A549 (cell line): Measurements from ENCODE around the gene TULP1. TPM values are rescaled to one million over a fixed set of nuclear protein-coding genes. Genes with fewer than 3 reads are reported as not detected.
A peak's percentile ranks its signal among the peaks of the same experiment; 100 is the strongest.

Source experiments
- ATAC-seq, 2 experiments: fragments of 200-7000 bp in 1 of 2; fragments of >200 bp in 1 of 2; cut with Nextera tagmentation in 1 of 2; cut with Tn5 transposase in 1 of 2; 3 replicates each; pipeline versions ENCODE4 v1.8.0 to v1.9.1; 2018 to 2020; ENCODE audit warnings: mild to moderate bottlenecking in 1 of 2, moderate library complexity in 1 of 2
- CTCF ChIA-PET: fragments of 300-600 bp; sonication (Branson Sonifier 250); formaldehyde crosslinking; extraction: SDS; loops from one replicate; lab custom pipeline; 2021; ENCODE audit warnings: antibody characterized with exemption, inconsistent platforms; lab: Yijun Ruan, JAX
- POLR2A ChIA-PET: fragments of 350-600 bp; formaldehyde crosslinking; extraction: SDS; loops from one replicate; lab custom pipeline; 2021; ENCODE audit warnings: antibody characterized with exemption, inconsistent platforms; lab: Yijun Ruan, JAX
- DNase-seq, 2 experiments: peaks; one replicate each; pipeline versions ENCODE4 v3.0.0 to v3.0.0-alpha.2; 2011 to 2016; ENCODE audit warnings: low read depth in 1 of 2, low spot score in 1 of 2
- FAIRE-seq: peaks from 2 replicates; lab custom pipeline; 2011; peaks lifted over from hg19 to GRCh38; lab: Jason Lieb, UNC
- H3K27ac ChIP-seq, 2 experiments: fragments of >200 bp; sonication (Bioruptor Twin); formaldehyde crosslinking; 3 replicates each; pipeline ENCODE4 v1.5.1; 2016 to 2017
- H3K4me1 ChIP-seq: fragments of >200 bp; sonication (Bioruptor Twin); formaldehyde crosslinking; 3 replicates; pipeline ENCODE4 v1.6.1; 2016
- H3K4me2 ChIP-seq: fragments of >200 bp; sonication (Bioruptor Twin); formaldehyde crosslinking; 3 replicates; pipeline ENCODE4 v1.6.1; 2016
- H3K4me3 ChIP-seq: fragments of >200 bp; sonication (Bioruptor Twin); formaldehyde crosslinking; 3 replicates; pipeline ENCODE4 v1.5.1; 2016
- H3K9me3 ChIP-seq: fragments of >200 bp; sonication (Bioruptor Twin); formaldehyde crosslinking; 3 replicates; pipeline ENCODE4 v1.6.1; 2016
- BCL3 ChIP-seq: fragments of >200 bp; sonication (Bioruptor Twin); formaldehyde crosslinking; IDR thresholded peaks from 3 replicates; pipeline ENCODE4 v1.6.1; 2016
- CHD4 ChIP-seq: fragments of 200-600 bp; sonication (generic); IDR thresholded peaks from 2 replicates; pipeline ENCODE4 v1.6.1; 2016; ENCODE audit warnings: antibody characterized with exemption, mild to moderate bottlenecking, borderline replicate concordance
- FOSB ChIP-seq: fragments of 250-450 bp; sonication (Bioruptor Pico); IDR thresholded peaks from 2 replicates; pipeline ENCODE4 v1.5.0; 2020; ENCODE audit warnings: mild to moderate bottlenecking, moderate library complexity
- JUN ChIP-seq, 2 experiments: fragments of >200 bp; sonication (Bioruptor Twin); formaldehyde crosslinking; IDR thresholded peaks; 2 replicates in 1 of 2; 3 replicates in 1 of 2; pipeline ENCODE4 v1.6.1; 2016 to 2017
- PBX3 ChIP-seq: IDR thresholded peaks from 2 replicates; pipeline ENCODE4 v1.6.1; 2012
- POLR2AphosphoS2 ChIP-seq: conservative IDR thresholded peaks from 2 replicates; pipeline ENCODE4 v1.6.1; 2012; ENCODE audit warnings: low read length, improper control_type of control experiment, inconsistent platforms
- RAD21 ChIP-seq, 2 experiments: fragments of >200 bp in 1 of 2; sonication (Bioruptor Twin) in 1 of 2; formaldehyde crosslinking in 1 of 2; IDR thresholded peaks in 1 of 2; conservative IDR thresholded peaks in 1 of 2; 2 replicates in 1 of 2; 3 replicates in 1 of 2; pipeline ENCODE4 v1.6.1; 2012 to 2018; ENCODE audit warnings: inconsistent platforms in 1 of 2
- RFX5 ChIP-seq: fragments of 450-650 bp; IDR thresholded peaks from 2 replicates; pipeline ENCODE4 v1.7.1; 2014; ENCODE audit warnings: antibody characterized with exemption, mild to moderate bottlenecking, moderate library complexity
- SREBF2 ChIP-seq: fragments of 450-650 bp; IDR thresholded peaks from 2 replicates; pipeline ENCODE4 v1.6.1; 2014; ENCODE audit warnings: mild to moderate bottlenecking, moderate library complexity
- ZSCAN20 ChIP-seq: fragments of 250-450 bp; sonication (Bioruptor Pico); IDR thresholded peaks from 2 replicates; pipeline ENCODE4 v1.8.0; 2022; ENCODE audit warnings: mild to moderate bottlenecking, moderate library complexity
- WGBS: methylation state at CpG from one replicate; pipeline ENCODE4 v1.1.6; 2017; ENCODE audit errors: missing lambda C conversion rate; 5-methylcytosine and 5-hydroxymethylcytosine counted together
- polyA plus RNA-seq, 4 experiments: library from polyadenylated mRNA; depleted of rRNA in 3 of 4; stranded (reverse); fragments of >200 nt; fragmentation: RNase III in 1 of 4; extraction: RNeasy Plus Mini Kit Qiagen cat#74134 plus additional on column Dnase treatment in 1 of 4; gene quantifications; 2 replicates in 3 of 4; 3 replicates in 1 of 4; pipeline ENCODE4 v1.2.3, GENCODE V29; 2011 to 2017
- TF ChIP-seq, protein P1 (sequence below): fragments of >200 bp; sonication (Bioruptor Twin); formaldehyde crosslinking; IDR thresholded peaks from 2 replicates; pipeline ENCODE4 v1.6.1; 2016

TULP1 gene
- polyA plus RNA-seq, 2 of the 4 experiments (the other 2 are of a cell fraction), result not detected

DNA sequence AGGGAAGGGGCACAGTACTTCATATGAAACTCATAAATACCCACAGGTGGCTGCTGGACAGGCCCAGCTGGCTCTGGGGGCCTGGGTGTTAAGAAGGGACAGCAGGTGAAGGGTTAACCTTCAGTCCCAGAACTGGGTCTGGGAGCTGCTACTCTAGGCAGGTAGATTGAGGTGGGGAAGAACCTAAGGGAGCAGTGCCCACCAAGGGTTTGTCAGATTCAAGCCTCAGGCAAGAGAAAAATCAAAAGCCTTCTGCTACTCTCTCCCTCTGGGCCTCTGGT lies 38.9 kb downstream of the TULP1 start:
- DNase-seq (no peak), ATAC-seq (no peak), FAIRE-seq (no peak)
- Histone ChIP-seq H3K9me3 (no peaks in the 10 kb centered on the region), H3K27ac (no peak overlapping the region), H3K4me3 (no peak overlapping the region), H3K4me1 (peaks cover 29% of the 10 kb centered on the region), H3K4me2 (no peak overlapping the region)
- ChIA-PET POLR2A (no interaction called here), CTCF (no interaction called here)
- TF ChIP-seq FOSB (CRISPR knock-in tag) (0 out of 2 replicates have a peak, but pooled peaks have one; percentile 19), PBX3 (peak; percentile 42; the same call in 1 of the 2 replicates)
- TF ChIP-seq, protein P1, sequence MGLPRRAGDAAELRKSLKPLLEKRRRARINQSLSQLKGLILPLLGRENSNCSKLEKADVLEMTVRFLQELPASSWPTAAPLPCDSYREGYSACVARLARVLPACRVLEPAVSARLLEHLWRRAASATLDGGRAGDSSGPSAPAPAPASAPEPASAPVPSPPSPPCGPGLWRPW, result no peak

- no peak overlapping the region for H3K4me3 ChIP-seq
- no peak overlapping the region; the same call in 2 of the 3 replicates for H3K4me2 ChIP-seq
- ChIA-PET CTCF (interaction anchor here (1.6 kb wide), 1 partner anchor 10 kb away, joined by 3 read pairs; no protein-coding TSS in a partner anchor), POLR2A (interaction anchor here (0.7 kb wide), 1 partner anchor 16 kb away, joined by 5 read pairs; no protein-coding TSS in a partner anchor)
- no peak overlapping the region; a peak in 1 of 6 replicates for H3K27ac ChIP-seq
- H3K4me1 ChIP-seq, result peaks cover 29% of the 10 kb centered on the region
- DNase-seq (no peak), FAIRE-seq (no peak), ATAC-seq (no peak)
- 76% methylated on average over 5 of the region's 9 CpGs for WGBS
- no peak for TF ChIP-seq RFX5
- H3K9me3 ChIP-seq, result no peaks in the 10 kb centered on the region
Measured at GRCh38 chr6:35473075-35473849, 39.4 kb downstream of the TULP1 start.

GRCh38 chr6:35471836-35472345 lies 40.8 kb downstream of the TULP1 start:
- Histone ChIP-seq H3K4me2 (peak overlapping the region; percentile 98), H3K9me3 (no peaks in the 10 kb centered on the region), H3K27ac (peak overlapping the region in 1 of 2 experiments; percentile 42; a peak in 3 of 6 replicates), H3K4me1 (peaks cover 33% of the 10 kb centered on the region), H3K4me3 (no peak overlapping the region; the same call in 2 of the 3 replicates)
- no peak for ATAC-seq
- FAIRE-seq, result no peak
- ChIA-PET CTCF (interaction anchor here (1.6 kb wide), 1 partner anchor 8 kb away, joined by 3 read pairs; no protein-coding TSS in a partner anchor), POLR2A (no interaction called here)
- DNase-seq, result no peak
- WGBS, result 64% methylated on average over 8 of the region's 8 CpGs
- TF ChIP-seq JUN (IDR thresholded peaks at IDR 0.05), result 0 out of 5 replicates have a peak, but pooled peaks of 1 of the 2 experiments have one; percentile 8
- TF ChIP-seq CHD4, result no peak

GRCh38 chr6:35470663-35471120 lies 42.0 kb downstream of the TULP1 start:
- WGBS, result 22% methylated on average over 3 of the region's 3 CpGs

More at GRCh38 chr6:35470663-35471120, 42.0 kb downstream of the TULP1 start:
- Histone ChIP-seq H3K4me2 (peak overlapping the region; percentile 98), H3K27ac (peak overlapping the region in 1 of 2 experiments; percentile 42; a peak in 1 of 6 replicates), H3K4me1 (peaks cover 33% of the 10 kb centered on the region), H3K4me3 (peak overlapping the region; percentile 99), H3K9me3 (no peaks in the 10 kb centered on the region)
- ATAC-seq (no peak), FAIRE-seq (no peak), DNase-seq (no peak)
- no peak for TF ChIP-seq RAD21 (conservative IDR thresholded peaks at IDR 0.05 in 1 of 2, IDR thresholded peaks at IDR 0.05 in 1 of 2)
- TF ChIP-seq BCL3, result 0 out of 3 replicates have a peak, but pooled peaks have one; percentile 13
- no peak for TF ChIP-seq ZSCAN20 (CRISPR knock-in tag)
- no peak for TF ChIP-seq SREBF2
- no peak for TF ChIP-seq POLR2AphosphoS2
- no peak for TF ChIP-seq PBX3
- POLR2A ChIA-PET, result no interaction called here
- CTCF ChIA-PET, result interaction anchor here (0.6 to 1.2 kb wide), 2 partner anchors 127 to 360 kb away, joined by 3 to 4 read pairs; no protein-coding TSS in a partner anchor
